T-cell (primary cell): ENCODE measurements around the gene TAF3. TPM values are rescaled to one million over a fixed set of nuclear protein-coding genes. Genes with fewer than 3 reads are reported as not detected.
A peak's percentile ranks its signal among the peaks of the same experiment; 100 is the strongest.

ENCODE experiments used
- ATAC-seq, 4 experiments: fragments of 200-7000 bp in 3 of 4; fragments of 150-1000 bp in 1 of 4; cut with Tn5 transposase; replicated peaks in 1 of 4; 1 replicate in 3 of 4; 2 replicates in 1 of 4; pipeline ENCODE4 v1.10.0; 2021; ENCODE audit warnings: moderate library complexity in 3 of 4, mild to moderate bottlenecking in 2 of 4, moderate number of reproducible peaks in 1 of 4
- CTCF ChIA-PET, 2 donors: fragments of 300-600 bp; sonication (Branson Sonifier 250); formaldehyde crosslinking; loops; one replicate each; lab custom pipeline; 2022; ENCODE audit warnings: antibody characterized with exemption in 2 of 2; lab: Charles Lee
- POLR2A ChIA-PET, 2 donors: fragments of 300-600 bp; sonication (Branson Sonifier 250); formaldehyde crosslinking; loops; one replicate each; lab custom pipeline; 2022; ENCODE audit warnings: antibody characterized with exemption in 2 of 2; lab: Charles Lee
- DNase-seq, 35 experiments: peaks; one replicate each; pipeline versions ENCODE4 v3.0.0 to v3.0.0-alpha.2; 2013 to 2023
- H3K27ac ChIP-seq: one replicate; pipeline ENCODE4 v1.5.1; 2013; ENCODE audit warnings: low read length
- H3K27me3 ChIP-seq, 2 experiments: replicated peaks in 1 of 2; 1 replicate in 1 of 2; 2 replicates in 1 of 2; pipeline versions ENCODE4 v1.6.1 to v1.7.0; 2013; ENCODE audit warnings: low read length in 1 of 2, mixed read lengths in 1 of 2; ENCODE audit not compliant: control insufficient read depth in 2 of 2, insufficient read depth in 2 of 2; ENCODE audit errors: extremely low read depth in 1 of 2
- H3K36me3 ChIP-seq, 2 donors: 1 replicate in 1 of 2; 2 replicates in 1 of 2; pipeline versions ENCODE4 v1.6.1 to v1.7.0; 2013; ENCODE audit warnings: low read length in 1 of 2; ENCODE audit not compliant: control insufficient read depth in 2 of 2, insufficient read depth in 1 of 2; ENCODE audit errors: extremely low read depth in 1 of 2
- H3K4me1 ChIP-seq, 2 experiments: 1 replicate in 1 of 2; 2 replicates in 1 of 2; pipeline versions ENCODE4 v1.6.1 to v1.7.0; 2013; ENCODE audit warnings: low read length in 2 of 2, mixed read lengths in 1 of 2; ENCODE audit not compliant: insufficient read depth in 2 of 2, control insufficient read depth in 1 of 2; ENCODE audit errors: extremely low read depth in 1 of 2
- H3K4me3 ChIP-seq, 2 donors: 1 replicate in 1 of 2; 2 replicates in 1 of 2; pipeline versions ENCODE4 v1.5.1 to v1.7.0; 2013; ENCODE audit warnings: mild to moderate bottlenecking in 2 of 2, low read length in 1 of 2, moderate library complexity in 1 of 2; ENCODE audit not compliant: control insufficient read depth in 1 of 2; ENCODE audit errors: extremely low read depth in 1 of 2
- H3K9me3 ChIP-seq: 2 replicates; pipeline ENCODE4 v1.7.0; 2013
- H3K27ac Mint-ChIP-seq, 2 donors: one replicate each; pipeline ENCODE4 v1.8.0; 2020 to 2021; ENCODE audit warnings: mild to moderate bottlenecking in 2 of 2, mixed read lengths in 2 of 2
- H3K27me3 Mint-ChIP-seq, 2 donors: one replicate each; pipeline ENCODE4 v1.8.0; 2021 to 2022; ENCODE audit warnings: mixed read lengths in 2 of 2
- H3K36me3 Mint-ChIP-seq: one replicate; pipeline ENCODE4 v1.8.0; 2021; ENCODE audit warnings: mixed read lengths
- H3K4me1 Mint-ChIP-seq, 3 donors: one replicate each; pipeline ENCODE4 v1.8.0; 2020 to 2022; ENCODE audit warnings: mixed read lengths in 3 of 3, mild to moderate bottlenecking in 1 of 3
- H3K4me3 Mint-ChIP-seq, 3 donors: one replicate each; pipeline ENCODE4 v1.8.0; 2020 to 2022; ENCODE audit warnings: mild to moderate bottlenecking in 3 of 3, mixed read lengths in 3 of 3, moderate library complexity in 3 of 3
- H3K9me3 Mint-ChIP-seq, 3 donors: one replicate each; pipeline ENCODE4 v1.8.0; 2020 to 2022; ENCODE audit warnings: mixed read lengths in 3 of 3
- WGBS: methylation state at CpG from one replicate; pipeline ENCODE4 v1.1.5; 2013; ENCODE audit warnings: missing lambda C conversion rate; ENCODE audit not compliant: insufficient coverage; 5-methylcytosine and 5-hydroxymethylcytosine counted together
- total RNA-seq, 35 experiments: library from RNA in 6 of 35; stranded (reverse) in 6 of 35; fragments of 120-200 nt in 1 of 35; gene quantifications; one replicate each; pipeline versions ENCODE4 v1.2.1 to v1.2.4 and lab custom pipeline; 2013 to 2026

Gene TAF3
- total RNA-seq, 5 donors from 2014 or later (not counting 1 experiment from before 2014, with no cell fraction given): 18.2 to 21.8 (median 20.0) TPM

- peaks cover 4% of the 10 kb centered on the region for H3K36me3 Mint-ChIP-seq
- H3K27ac ChIP-seq: peak overlapping the region; percentile 67
Observed at GRCh38 chr10:8053446-8054243, 235.3 kb downstream of the TAF3 start.

GRCh38 chr10:8054244-8054493, 235.9 kb downstream of the TAF3 start:
- H3K9me3 Mint-ChIP-seq: no peaks in the 10 kb centered on the region
- DNase-seq (no peak), ATAC-seq (peak in 2 of 4 experiments; percentile 1)
- peaks cover 8% of the 10 kb centered on the region for H3K36me3 Mint-ChIP-seq
- H3K36me3 ChIP-seq: peaks cover 0 to 13% of the 10 kb centered on the region in 2 donors
- ChIA-PET CTCF (interaction anchor here in 1 of 2 donors (0.6 to 0.8 kb wide), 2 partner anchors 10 to 49 kb away, joined by 3 to 4 read pairs; no protein-coding TSS in a partner anchor), POLR2A (interaction anchor here (0.5 to 1.0 kb wide), 10 partner anchors 38 to 968 kb away, joined by 3 to 11 read pairs (median 4); no protein-coding TSS in a partner anchor)
- peak overlapping the region; percentile 93 to 94 for H3K27ac Mint-ChIP-seq
- peak overlapping the region; percentile 67 for H3K27ac ChIP-seq
- H3K4me1 Mint-ChIP-seq: peaks cover 41 to 55% (median 49%) of the 10 kb centered on the region in 3 donors
- peaks cover 21 to 69% of the 10 kb centered on the region in 2 experiments for H3K4me1 ChIP-seq
- peak overlapping the region; percentile 92 to 96 (median 92) for H3K4me3 Mint-ChIP-seq
- 0% methylated on average over 10 of the region's 25 CpGs for WGBS
- peaks cover 4 to 40% of the 10 kb centered on the region in 2 experiments for H3K27me3 ChIP-seq
- no peaks in the 10 kb centered on the region for H3K9me3 ChIP-seq
- H3K4me3 ChIP-seq: peak overlapping the region; percentile 63 to 85
- H3K27me3 Mint-ChIP-seq: peaks cover 12 to 19% of the 10 kb centered on the region in 2 donors

More at GRCh38 chr10:8053446-8054243, 235.3 kb downstream of the TAF3 start:
- peak overlapping the region; percentile 63 to 85 for H3K4me3 ChIP-seq
- H3K4me3 Mint-ChIP-seq: peak overlapping the region; percentile 92 to 96 (median 92)
- H3K9me3 ChIP-seq: no peaks in the 10 kb centered on the region
- H3K27me3 ChIP-seq: peaks cover 4 to 46% of the 10 kb centered on the region in 2 experiments
- ATAC-seq (peak; percentile 63 to 80 (median 75)), DNase-seq (peak; percentile 71 to 96 (median 89))
- no peaks in the 10 kb centered on the region for H3K9me3 Mint-ChIP-seq
- H3K4me1 Mint-ChIP-seq: peaks cover 41 to 54% (median 49%) of the 10 kb centered on the region in 3 donors
- CTCF ChIA-PET: interaction anchor here in 1 of 2 donors (0.6 to 1.2 kb wide), 2 partner anchors 8 to 49 kb away, joined by 3 read pairs; no protein-coding TSS in a partner anchor
- under 1% methylated on average over 57 of the region's 60 CpGs for WGBS
- H3K27ac Mint-ChIP-seq: peak overlapping the region; percentile 93 to 94
- H3K27me3 Mint-ChIP-seq: peaks cover 16 to 23% of the 10 kb centered on the region in 2 donors
- H3K4me1 ChIP-seq: peaks cover 19 to 69% of the 10 kb centered on the region in 2 experiments
- POLR2A ChIA-PET: interaction anchor here (0.5 to 1.0 kb wide), 9 partner anchors 39 to 969 kb away, joined by 3 to 11 read pairs (median 5); no protein-coding TSS in a partner anchor
- peaks cover 0 to 8% of the 10 kb centered on the region in 2 donors for H3K36me3 ChIP-seq

GRCh38 chr10:8054494-8055407, 236.4 kb downstream of the TAF3 start, which contains the start of gene GATA3:
Gene GATA3, plus strand, starts transcription at chr10:8054688. Its CDS starts 968 bp downstream, at chr10:8055656.
- peaks cover 46 to 60% (median 53%) of the 10 kb centered on the region in 3 donors for H3K4me1 Mint-ChIP-seq
- ChIA-PET CTCF (interaction anchor here in 1 of 2 donors (0.6 to 0.8 kb wide), 3 partner anchors 10 to 48 kb away, joined by 3 to 4 read pairs (median 3); no protein-coding TSS in a partner anchor), POLR2A (interaction anchor here (0.5 to 1.0 kb wide), 11 partner anchors 37 to 968 kb away, joined by 3 to 11 read pairs (median 5); no protein-coding TSS in a partner anchor)
- Histone ChIP-seq H3K36me3 (peaks cover 0 to 17% of the 10 kb centered on the region in 2 donors), H3K4me1 (peaks cover 27 to 69% of the 10 kb centered on the region in 2 experiments), H3K4me3 (peak within 1 kb of the TSS; percentile 94), H3K27me3 (peaks cover 4 to 34% of the 10 kb centered on the region in 2 experiments), H3K27ac (peak within 1 kb of the TSS; percentile 76), H3K9me3 (no peaks in the 10 kb centered on the region)
- peak within 1 kb of the TSS; percentile 97 to 99 for H3K27ac Mint-ChIP-seq
- ATAC-seq (peak; percentile 42 to 67 (median 50)), DNase-seq (peak; percentile 59 to 91 (median 79))
- peak within 1 kb of the TSS; percentile 92 to 99 (median 96) for H3K4me3 Mint-ChIP-seq
- H3K36me3 Mint-ChIP-seq: peaks cover 11% of the 10 kb centered on the region
- peaks cover 12 to 18% of the 10 kb centered on the region in 2 donors for H3K27me3 Mint-ChIP-seq
- no peaks in the 10 kb centered on the region for H3K9me3 Mint-ChIP-seq
- WGBS: under 1% methylated on average over 36 of the region's 65 CpGs

- H3K9me3 Mint-ChIP-seq: no peaks in the 10 kb centered on the region
- peaks cover 21% of the 10 kb centered on the region for H3K36me3 Mint-ChIP-seq
- POLR2A ChIA-PET: interaction anchor here (0.6 to 1.0 kb wide), 4 partner anchors 11 to 361 kb away, joined by 6 to 11 read pairs (median 8); no protein-coding TSS in a partner anchor
- DNase-seq: peak in 5 of 35 experiments; percentile 40 to 56 (median 48)
- H3K4me3 Mint-ChIP-seq: peak overlapping the region; percentile 92 to 99 (median 95)
- CTCF ChIA-PET: interaction anchor here (0.6 kb wide), 2 partner anchors 347 to 513 kb away, joined by 4 to 5 read pairs; no protein-coding TSS in a partner anchor
- H3K27me3 ChIP-seq: peaks cover 4 to 25% of the 10 kb centered on the region in 2 experiments
- peaks cover 27 to 69% of the 10 kb centered on the region in 2 experiments for H3K4me1 ChIP-seq
- peaks cover 12 to 16% of the 10 kb centered on the region in 2 donors for H3K27me3 Mint-ChIP-seq
- H3K4me3 ChIP-seq: peak overlapping the region; percentile 94
- H3K27ac Mint-ChIP-seq: peak overlapping the region; percentile 98 to 99
- H3K4me1 Mint-ChIP-seq: peaks cover 52 to 70% (median 57%) of the 10 kb centered on the region in 3 donors
- peaks cover 0 to 17% of the 10 kb centered on the region in 2 donors for H3K36me3 ChIP-seq
- WGBS: 1% methylated on average over 70 of the region's 85 CpGs
- H3K27ac ChIP-seq: peak overlapping the region; percentile 76
- no peaks in the 10 kb centered on the region for H3K9me3 ChIP-seq
- peak in 1 of 4 experiments; percentile 18 for ATAC-seq
Observed at GRCh38 chr10:8055420-8056349, 237.4 kb downstream of the TAF3 start.

GRCh38 chr10:8056378-8056777, 238.1 kb downstream of the TAF3 start:
- Histone ChIP-seq H3K4me1 (peaks cover 28 to 69% of the 10 kb centered on the region in 2 experiments), H3K4me3 (peak overlapping the region; percentile 94), H3K27me3 (peaks cover 4 to 18% of the 10 kb centered on the region in 2 experiments), H3K36me3 (peaks cover 0 to 17% of the 10 kb centered on the region in 2 donors), H3K9me3 (no peaks in the 10 kb centered on the region), H3K27ac (peak overlapping the region; percentile 76)
- CTCF ChIA-PET: interaction anchor here (0.6 kb wide), 2 partner anchors 346 to 513 kb away, joined by 4 to 5 read pairs; no protein-coding TSS in a partner anchor
- peaks cover 59 to 77% (median 64%) of the 10 kb centered on the region in 3 donors for H3K4me1 Mint-ChIP-seq
- H3K4me3 Mint-ChIP-seq: peak overlapping the region; percentile 92 to 99 (median 95)
- H3K9me3 Mint-ChIP-seq: no peaks in the 10 kb centered on the region
- peaks cover 25% of the 10 kb centered on the region for H3K36me3 Mint-ChIP-seq
- no CpG with 5 or more reads among the region's 6 CpGs for WGBS
- ATAC-seq (no peak), DNase-seq (peak in 1 of 35 experiments; percentile 32)
- POLR2A ChIA-PET: interaction anchor here (0.6 to 1.0 kb wide), 4 partner anchors 10 to 360 kb away, joined by 6 to 11 read pairs (median 8); no protein-coding TSS in a partner anchor
- peak overlapping the region; percentile 98 to 99 for H3K27ac Mint-ChIP-seq
- H3K27me3 Mint-ChIP-seq: peaks cover 12 to 16% of the 10 kb centered on the region in 2 donors
